Peyer's patch (tissue), 4 donors: ENCODE results near the gene HTRA1.

Experiments
- CTCF ChIP-seq, 6 experiments: fragments of 450-650 bp in 4 of 6; fragments of 200-600 bp in 2 of 6; sonication (generic) in 1 of 6; IDR thresholded peaks; one replicate each; pipeline ENCODE4 v1.5.1; 2017 to 2019; ENCODE audit warnings: antibody characterized with exemption in 6 of 6, mild to moderate bottlenecking in 3 of 6, moderate library complexity in 1 of 6
- POLR2A ChIP-seq, 2 donors: fragments of 450-650 bp; IDR thresholded peaks; one replicate each; pipeline ENCODE4 v1.5.1; 2017; ENCODE audit warnings: antibody characterized with exemption in 2 of 2, mild to moderate bottlenecking in 2 of 2, moderate library complexity in 2 of 2

GRCh38 chr10:122525788-122526187 lies 64.4 kb downstream of the HTRA1 start:
- TF ChIP-seq CTCF (IDR thresholded peaks at IDR 0.05): peak in 4 of 6 experiments; percentile 31 to 73 (median 60)
- TF ChIP-seq POLR2A (IDR thresholded peaks at IDR 0.05): no peak
